ENCODE results near the gene BOD1. TPM values are rescaled to one million over a fixed set of nuclear protein-coding genes. Genes with fewer than 3 reads are reported as not detected.
"Not testable (repeated sequence)": the region's sequence is repeated elsewhere in the genome, so short reads cannot be mapped to it uniquely, and the experiment has no call there.

The BOD1 gene
- total RNA-seq, 2 donors from 2014 or later, result 51.1 to 52.8 TPM

GRCh38 chr5:173591056-173591514, 25.4 kb downstream of the BOD1 start:
- Histone ChIP-seq H3K4me3 (no peak overlapping the region), H3K27me3 (replicated peaks; ENCODE audit: insufficient read depth) (no peaks in the 10 kb centered on the region), H3K9me3 (no peaks in the 10 kb centered on the region), H3K27ac (no peak overlapping the region), H3K36me3 (no peaks in the 10 kb centered on the region), H3K4me1 (replicated peaks) (no peaks in the 10 kb centered on the region)
- intact Hi-C loops (cut with DNase I), result no loop called here
- TF ChIP-seq POLR2AphosphoS5 (IDR thresholded peaks at IDR 0.05), result no peak
- TF ChIP-seq POLR2A (IDR thresholded peaks at IDR 0.05), result no peak
- no peak for TF ChIP-seq CTCF (IDR thresholded peaks at IDR 0.05)
- DNase-seq (ENCODE audit: low spot score), result no peak
- WGBS, result 71% methylated on average over 11 of the region's 11 CpGs

GRCh38 chr5:173590436-173591055, 25.9 kb downstream of the BOD1 start:
- Histone ChIP-seq H3K27ac (no peak overlapping the region), H3K4me1 (replicated peaks) (no peaks in the 10 kb centered on the region), H3K9me3 (no peaks in the 10 kb centered on the region), H3K4me3 (no peak overlapping the region), H3K27me3 (replicated peaks; ENCODE audit: insufficient read depth) (no peaks in the 10 kb centered on the region), H3K36me3 (no peaks in the 10 kb centered on the region)
- WGBS, result 62% methylated on average over 8 of the region's 8 CpGs
- no peak for DNase-seq (ENCODE audit: low spot score)
- TF ChIP-seq CTCF (IDR thresholded peaks at IDR 0.05), result no peak
- TF ChIP-seq POLR2AphosphoS5 (IDR thresholded peaks at IDR 0.05), result no peak
- TF ChIP-seq POLR2A (IDR thresholded peaks at IDR 0.05), result no peak
- intact Hi-C loops (cut with DNase I), result no loop called here

- H3K9me3 ChIP-seq; H3K4me3 ChIP-seq; intact Hi-C loops (cut with DNase I): not testable (repeated sequence)
Measured at GRCh38 chr5:173586133-173586532, 30.3 kb downstream of the BOD1 start.

GRCh38 chr5:173583346-173583745, 33.1 kb downstream of the BOD1 start:
- Histone ChIP-seq H3K27me3 (replicated peaks; ENCODE audit: insufficient read depth) (no peaks in the 10 kb centered on the region), H3K4me1 (replicated peaks) (no peaks in the 10 kb centered on the region), H3K4me3 (no peak overlapping the region), H3K9me3 (no peaks in the 10 kb centered on the region), H3K27ac (no peak overlapping the region), H3K36me3 (no peaks in the 10 kb centered on the region)
- intact Hi-C loops (cut with DNase I), result no loop called here
- TF ChIP-seq POLR2A (IDR thresholded peaks at IDR 0.05) (no peak), CTCF (IDR thresholded peaks at IDR 0.05) (no peak), POLR2AphosphoS5 (IDR thresholded peaks at IDR 0.05) (no peak)
- 58% methylated on average over 2 of the region's 2 CpGs for WGBS
- no peak for DNase-seq (ENCODE audit: low spot score)

More at GRCh38 chr5:173586133-173586532, 30.3 kb downstream of the BOD1 start:
- WGBS, result 95% methylated on average over 3 of the region's 3 CpGs
- H3K27ac ChIP-seq; H3K27me3 ChIP-seq (replicated peaks; ENCODE audit: insufficient read depth); H3K36me3 ChIP-seq; DNase-seq (ENCODE audit: low spot score); H3K4me1 ChIP-seq (replicated peaks): not testable (repeated sequence)

- H3K4me1 ChIP-seq (replicated peaks), result no peaks in the 10 kb centered on the region
- no peaks in the 10 kb centered on the region for H3K9me3 ChIP-seq
- no peak for TF ChIP-seq CTCF (IDR thresholded peaks at IDR 0.05)
- no peak for TF ChIP-seq POLR2AphosphoS5 (IDR thresholded peaks at IDR 0.05)
- 71% methylated on average over 12 of the region's 12 CpGs for WGBS
- intact Hi-C loops (cut with DNase I), result no loop called here
- DNase-seq (ENCODE audit: low spot score), result no peak
- H3K36me3 ChIP-seq, result no peaks in the 10 kb centered on the region
- H3K27me3 ChIP-seq (replicated peaks; ENCODE audit: insufficient read depth), result no peaks in the 10 kb centered on the region
- no peak overlapping the region for H3K27ac ChIP-seq
- no peak overlapping the region for H3K4me3 ChIP-seq
Measured at GRCh38 chr5:173582216-173583111, 34.0 kb downstream of the BOD1 start.

All from prostate gland (tissue), 2 donors.